Measurements from ENCODE around the gene C11orf91.

GRCh38 chr11:33733980-33734379 is 33.4 kb upstream of the C11orf91 start:
- TF ChIP-seq EZH2 (IDR thresholded peaks at IDR 0.05) (no peak), CTCF (IDR thresholded peaks at IDR 0.05) (no peak)

All from neural progenitor cell (in vitro differentiated cells).